ENCODE results near the gene RAB5A.
"Not testable (repeated sequence)": the region's sequence is repeated elsewhere in the genome, so short reads cannot be mapped to it uniquely, and the experiment has no call there.

Gene RAB5A

DNA sequence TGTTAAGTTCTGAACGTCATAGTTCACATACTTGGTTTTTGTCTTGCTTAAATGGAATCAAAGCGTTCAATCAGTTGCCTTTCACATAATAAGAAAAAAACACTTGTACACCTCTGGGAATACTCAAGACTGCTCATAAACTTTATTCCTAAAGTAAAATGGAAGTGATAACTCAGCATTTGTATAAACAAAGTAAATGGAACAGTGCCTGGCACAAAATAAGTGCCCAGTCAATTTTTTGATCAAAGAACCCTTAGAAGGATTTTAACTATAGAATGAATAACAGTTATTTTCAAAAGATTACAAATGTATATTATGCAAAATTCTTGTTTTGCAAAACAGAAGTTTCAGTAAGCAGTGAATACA is 1.3 kb downstream of the RAB5A start:
- DNase-seq (ENCODE audit: low spot score): no peak

DNA sequence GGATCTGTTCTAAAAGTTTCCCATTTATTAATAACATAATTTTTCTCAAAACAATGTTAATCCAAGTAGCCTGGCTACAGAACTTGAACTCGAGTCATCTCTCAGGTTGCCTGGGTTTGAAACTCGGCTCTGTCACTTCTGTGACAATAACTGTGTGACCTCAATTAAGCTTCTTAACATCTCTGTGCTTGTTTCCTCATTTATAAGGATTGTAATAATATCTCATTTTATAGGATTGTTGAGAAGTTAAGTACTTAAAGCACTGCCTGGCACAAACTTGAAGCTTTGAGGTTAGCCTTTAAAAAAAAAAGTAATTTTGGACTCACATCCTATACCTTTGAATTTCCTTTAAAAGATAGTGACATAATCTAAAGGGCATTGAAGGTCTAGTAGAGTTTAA is 3.4 kb downstream of the RAB5A start:
- no peak for DNase-seq (ENCODE audit: low spot score)

DNA sequence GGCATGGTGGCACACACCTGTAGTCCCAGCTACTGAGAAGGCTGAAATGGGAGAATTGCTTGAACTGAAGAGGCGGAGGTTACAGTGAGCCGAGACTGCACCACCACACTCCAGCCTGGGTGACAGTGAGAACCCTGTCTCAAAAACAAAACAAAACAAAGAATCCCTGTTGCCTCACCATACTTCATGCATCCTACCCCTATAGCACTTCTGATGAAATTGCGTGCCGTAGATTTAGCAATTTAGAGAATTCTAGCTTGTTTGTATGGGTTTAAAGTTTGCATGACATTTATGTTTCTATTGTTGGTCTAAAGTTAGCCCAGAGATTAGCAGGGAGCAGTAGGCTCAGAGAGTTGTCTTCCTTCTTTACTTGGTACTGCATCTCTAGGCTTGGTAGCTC is 7.8 kb downstream of the RAB5A start:
- no peak for DNase-seq (ENCODE audit: low spot score)

DNA sequence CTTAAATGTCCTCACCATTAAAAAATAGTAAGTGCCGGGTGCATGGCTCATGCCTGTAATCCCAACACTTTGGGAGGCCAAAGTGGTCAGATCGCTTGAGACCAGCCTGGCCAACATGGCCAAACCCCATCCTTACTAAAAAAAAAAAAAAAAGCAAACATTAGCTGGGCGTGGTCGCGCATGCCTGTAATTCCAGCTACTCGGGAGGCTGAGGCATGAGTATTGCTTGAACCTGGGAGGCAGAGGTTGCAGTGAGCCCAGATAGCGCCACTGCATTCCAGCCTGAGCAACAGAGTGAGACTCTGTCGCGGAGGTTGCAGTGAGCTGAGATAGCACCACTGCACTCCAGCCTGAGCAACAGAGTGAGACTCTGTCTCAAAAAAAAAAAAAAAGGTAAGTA is 10.5 kb downstream of the RAB5A start:
- not testable (repeated sequence) for DNase-seq (ENCODE audit: low spot score)

DNA sequence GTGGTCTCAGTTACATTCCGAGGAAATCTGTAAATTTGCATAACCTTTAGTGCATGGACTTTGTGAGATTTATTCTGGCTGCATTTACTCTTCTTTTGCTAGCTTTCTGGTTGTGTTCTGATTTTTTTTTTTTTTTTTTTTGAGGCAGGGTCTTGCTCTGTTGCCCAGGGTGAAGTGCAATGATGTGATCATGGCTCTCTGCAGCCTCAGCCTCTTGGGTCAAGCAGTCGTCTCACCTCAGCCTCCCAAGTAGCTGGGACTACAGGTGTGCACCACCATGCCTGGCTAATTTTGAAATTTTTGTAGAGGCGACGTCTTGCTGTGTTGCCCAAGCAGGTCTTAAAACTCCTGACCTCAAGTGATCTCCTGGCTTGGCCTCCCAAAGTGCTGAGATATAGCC is 12.6 kb downstream of the RAB5A start:
- no peak for DNase-seq (ENCODE audit: low spot score)

DNA sequence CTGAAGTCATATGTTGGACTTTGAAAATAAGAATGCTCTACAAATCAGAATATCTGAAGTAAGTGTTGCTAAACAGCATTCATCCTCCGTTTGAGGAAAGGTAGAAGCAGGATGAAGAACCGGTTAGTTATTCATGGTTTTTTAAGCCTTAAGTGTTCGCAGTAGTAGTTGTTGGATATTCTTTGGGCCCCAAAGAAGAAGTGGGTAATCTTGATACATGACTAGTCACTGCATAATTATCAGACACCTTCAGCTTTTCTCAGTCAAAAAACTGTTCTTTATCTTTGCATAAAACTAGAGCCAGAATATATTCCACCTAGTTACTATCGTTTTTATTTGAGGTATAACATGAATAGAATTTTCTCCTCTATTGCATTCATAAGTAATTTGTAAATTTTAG is 13.8 kb downstream of the RAB5A start:
- DNase-seq (ENCODE audit: low spot score): no peak

DNA sequence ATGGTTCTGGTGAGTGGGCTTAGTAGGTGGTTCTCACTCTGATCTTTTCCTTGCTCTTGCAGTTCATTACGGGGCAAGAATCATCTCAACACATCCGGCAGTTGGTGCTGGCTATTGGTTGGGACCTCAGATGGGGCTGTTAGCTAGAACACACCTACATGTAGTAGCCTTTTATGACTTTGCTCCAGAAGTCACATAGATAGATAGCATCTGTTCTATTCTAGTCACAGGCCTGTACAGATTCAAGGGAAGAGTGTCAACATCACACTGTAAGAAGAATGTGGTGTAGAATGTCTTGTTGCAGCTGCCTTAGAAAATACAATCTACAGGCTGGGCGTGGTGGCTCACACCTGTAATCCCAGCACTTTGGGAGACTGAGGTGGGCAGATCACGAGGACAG is 15.1 kb downstream of the RAB5A start:
- DNase-seq (ENCODE audit: low spot score): no peak

DNA sequence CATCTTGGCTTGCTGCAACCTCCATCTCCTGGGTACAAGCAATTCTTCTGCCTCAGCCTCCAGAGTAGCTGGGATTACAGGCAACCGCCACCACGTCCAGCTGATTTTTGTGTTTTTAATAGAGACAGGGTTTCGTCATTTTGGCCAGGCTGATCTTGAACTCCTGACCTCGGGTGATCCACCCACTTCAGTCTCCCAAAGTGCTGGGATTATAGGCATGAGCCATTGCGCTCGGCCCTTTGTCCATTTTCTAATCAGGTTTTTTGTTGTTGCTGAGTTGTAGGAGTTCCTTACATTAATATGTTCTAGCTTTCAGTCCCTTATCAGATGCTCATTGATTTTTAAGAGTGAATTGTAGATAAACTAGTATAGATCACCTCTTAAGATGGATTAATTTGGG is 20.3 kb downstream of the RAB5A start:
- no peak for DNase-seq (ENCODE audit: low spot score)

DNA sequence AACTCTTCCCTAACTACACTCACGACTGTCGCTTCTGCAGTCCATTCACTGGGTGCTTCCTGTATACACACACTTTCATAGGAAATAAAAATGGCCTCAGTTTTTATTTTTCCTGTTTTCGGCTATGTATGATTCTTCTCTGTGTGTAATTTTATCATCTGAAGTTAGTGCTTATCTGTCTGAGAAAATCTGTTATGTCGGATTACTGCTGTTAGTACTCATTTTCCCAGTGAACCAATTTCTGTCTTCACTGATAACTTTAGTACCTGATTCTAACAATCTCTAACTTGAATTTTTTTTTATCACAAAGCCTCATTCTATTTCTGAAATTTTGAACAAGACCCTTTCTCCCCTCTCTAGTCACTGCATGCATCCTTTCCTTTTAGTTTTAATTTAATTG is 20.9 kb downstream of the RAB5A start:
- DNase-seq (ENCODE audit: low spot score): no peak

DNA sequence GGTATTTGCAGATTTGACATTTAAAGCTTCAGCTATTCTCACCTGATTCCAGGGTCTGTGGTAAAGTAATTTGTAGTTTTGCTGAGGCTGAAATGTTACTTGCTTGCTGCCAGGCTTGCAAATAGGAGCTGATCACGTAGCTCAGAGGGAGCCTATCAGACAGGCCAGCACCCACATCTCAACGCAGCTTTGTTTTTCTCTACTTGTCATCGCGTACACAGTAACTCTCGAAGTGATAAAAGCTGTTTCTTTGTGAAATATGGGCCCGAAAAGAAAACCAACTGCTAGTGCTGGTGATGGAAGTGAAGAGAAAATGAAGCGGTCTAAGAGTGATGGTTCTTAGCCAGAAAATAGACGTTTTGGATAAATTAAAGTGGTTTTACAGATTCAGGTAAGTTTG is 23.4 kb downstream of the RAB5A start:
- no peak for DNase-seq (ENCODE audit: low spot score)

DNA sequence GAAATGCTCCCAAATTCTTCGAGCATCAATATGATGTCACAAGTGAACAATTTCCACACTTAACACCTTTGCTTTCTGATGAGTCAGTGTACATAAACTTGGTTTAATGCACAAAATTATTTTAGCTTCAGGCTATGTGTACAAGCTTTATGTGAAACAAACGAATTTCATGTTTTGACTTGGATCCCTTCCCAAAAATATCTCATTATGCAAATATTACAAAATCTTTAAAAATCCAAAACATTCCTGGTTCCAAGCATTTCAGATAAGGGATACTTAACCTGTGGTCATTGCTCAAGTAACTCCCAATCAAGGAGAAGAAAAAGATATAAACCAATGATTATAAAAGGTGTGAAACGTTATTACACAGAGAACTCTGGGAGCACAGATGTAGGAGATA is 25.2 kb downstream of the RAB5A start:
- no peak for DNase-seq (ENCODE audit: low spot score)

DNA sequence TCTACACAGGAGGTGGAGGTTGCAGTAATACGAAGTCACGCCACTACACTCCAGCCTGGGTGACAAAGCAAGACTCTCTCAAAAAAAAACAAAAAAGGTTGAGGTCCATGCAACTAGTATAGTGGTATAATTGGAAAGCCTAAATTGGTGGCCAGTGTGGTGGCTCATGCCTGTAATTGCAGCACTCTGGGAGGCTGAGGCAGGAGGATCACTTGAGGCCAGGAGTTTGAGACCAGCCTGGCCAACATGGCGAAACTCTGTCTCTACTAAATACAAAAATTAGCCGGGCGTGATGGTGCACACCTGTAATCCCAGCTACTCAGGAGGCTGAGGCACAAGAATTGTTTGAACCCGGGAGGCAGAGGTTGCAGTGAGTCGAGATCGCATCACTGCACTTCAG is 42.0 kb downstream of the RAB5A start:
- DNase-seq (ENCODE audit: low spot score): not testable (repeated sequence)

DNA sequence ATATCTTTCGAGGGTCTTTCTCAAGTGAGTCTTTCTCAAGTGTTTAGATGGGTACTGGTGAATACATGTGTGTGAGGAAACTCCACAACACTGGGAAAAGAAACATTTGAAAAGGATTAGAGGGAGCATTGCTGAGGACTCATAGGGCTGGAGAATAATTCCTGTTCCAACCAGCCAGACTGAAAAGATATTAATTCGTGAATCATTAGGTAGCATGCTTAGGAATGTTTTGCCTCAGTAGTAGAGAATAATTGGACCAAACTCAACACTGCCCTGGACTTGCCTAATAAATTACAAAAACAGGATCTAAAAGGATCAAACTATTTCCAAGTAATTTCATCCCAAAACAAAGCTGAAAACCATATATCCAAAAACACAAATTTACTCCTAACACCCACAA is 47.9 kb downstream of the RAB5A start:
- DNase-seq (ENCODE audit: low spot score): no peak

DNA sequence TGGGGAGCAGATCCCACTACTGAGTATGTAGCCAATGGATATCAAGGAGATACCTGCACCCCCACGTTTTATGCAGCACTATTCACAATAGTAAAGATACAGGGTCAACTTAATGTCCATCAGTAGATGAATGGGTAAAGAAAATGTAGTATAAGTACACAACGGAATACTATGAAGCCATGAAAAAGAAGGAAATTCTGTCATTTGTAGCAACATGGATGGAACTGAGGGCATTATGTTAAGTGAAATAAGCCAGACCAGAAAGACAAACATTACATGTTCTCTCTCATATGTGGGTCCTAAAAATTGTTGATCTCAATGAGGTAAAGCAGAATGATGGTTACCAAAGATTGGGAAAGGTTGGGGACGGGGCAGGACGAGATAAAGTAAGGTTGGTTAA is 50.6 kb downstream of the RAB5A start:
- no peak for DNase-seq (ENCODE audit: low spot score)

DNA sequence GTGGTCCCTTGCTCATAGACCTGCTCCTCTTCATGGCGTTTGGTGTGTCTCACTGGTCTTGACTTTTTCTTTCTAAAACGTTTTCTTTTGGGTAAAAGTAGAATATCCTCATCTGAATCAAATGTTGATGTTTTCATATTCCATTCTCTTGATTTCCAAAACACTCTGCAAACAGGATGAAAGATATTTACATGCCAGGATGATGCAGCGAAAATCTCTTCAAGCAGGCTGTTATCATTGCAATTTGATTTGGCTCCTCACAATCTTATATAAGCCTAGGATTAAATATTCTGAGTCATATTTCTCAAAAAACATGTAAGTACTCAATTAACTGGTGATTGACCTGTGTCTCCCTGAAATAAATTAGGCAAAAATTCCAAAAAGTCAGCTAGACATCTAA is 55.0 kb downstream of the RAB5A start:
- no peak for DNase-seq (ENCODE audit: low spot score)

DNA sequence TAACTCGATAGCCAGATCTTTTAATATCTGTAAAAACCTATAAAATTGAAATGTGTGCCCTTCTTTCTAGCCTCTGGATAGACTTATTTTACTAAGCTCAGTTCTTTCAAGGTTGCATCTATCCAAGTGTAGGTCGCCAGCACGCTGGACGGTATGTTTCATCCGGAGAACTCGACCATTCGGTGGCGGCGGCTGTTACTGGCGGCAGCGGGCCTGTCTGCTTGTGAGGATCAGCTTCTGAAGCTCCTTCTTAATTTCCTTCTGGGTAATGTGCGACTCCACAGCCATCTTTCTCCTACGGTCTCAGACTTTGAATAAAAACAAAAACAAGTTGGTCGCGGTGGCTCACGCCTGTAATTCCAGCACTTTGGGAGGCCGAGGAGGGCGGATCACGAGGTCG is 61.1 kb downstream of the RAB5A start:
- no peak for DNase-seq (ENCODE audit: low spot score)

DNA sequence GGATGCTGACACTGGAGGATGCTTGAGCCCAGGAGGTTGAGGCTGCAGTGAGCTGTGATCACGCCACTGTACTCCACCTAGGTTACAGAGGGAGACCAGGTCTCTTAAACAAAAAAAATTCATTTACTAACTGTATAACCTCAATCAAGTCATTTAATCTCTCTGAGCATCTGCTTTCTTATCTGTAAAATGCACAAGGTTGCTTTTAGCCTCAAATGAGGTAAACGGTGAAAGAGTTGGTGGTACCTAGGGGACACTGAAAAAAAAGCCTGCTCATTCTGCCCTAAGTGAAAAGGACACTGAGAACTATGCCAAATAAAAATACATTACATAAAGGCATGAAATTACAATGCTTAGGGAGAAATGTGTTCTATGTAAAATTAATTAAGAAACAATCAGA is 61.7 kb downstream of the RAB5A start:
- DNase-seq (ENCODE audit: low spot score): no peak

DNA sequence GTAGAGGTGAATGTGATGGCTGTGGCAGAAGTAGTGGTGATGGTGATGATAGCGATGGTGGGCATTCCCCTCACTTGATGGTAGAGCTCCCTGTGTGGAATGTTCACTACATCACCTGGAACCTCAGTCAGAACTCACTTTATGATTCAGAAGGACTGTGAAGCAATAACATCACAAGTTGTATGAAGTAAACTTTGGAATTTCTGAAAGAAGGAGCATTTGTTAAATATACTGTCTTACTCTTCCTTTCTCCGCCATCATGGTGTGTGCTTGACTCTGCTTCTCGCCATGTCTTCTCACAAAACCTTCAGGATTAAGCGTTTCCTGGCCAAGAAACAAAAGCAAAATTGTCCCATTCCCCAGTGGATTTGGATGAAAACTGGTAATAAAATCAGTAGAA is 65.3 kb downstream of the RAB5A start, which contains the start of gene PP2D1:
Gene PP2D1 (minus strand): TSS at position 101 of the 400 bp plus-strand sequence. CDS start 192 bp downstream, outside the sequence.
- DNase-seq (ENCODE audit: low spot score): no peak

DNA sequence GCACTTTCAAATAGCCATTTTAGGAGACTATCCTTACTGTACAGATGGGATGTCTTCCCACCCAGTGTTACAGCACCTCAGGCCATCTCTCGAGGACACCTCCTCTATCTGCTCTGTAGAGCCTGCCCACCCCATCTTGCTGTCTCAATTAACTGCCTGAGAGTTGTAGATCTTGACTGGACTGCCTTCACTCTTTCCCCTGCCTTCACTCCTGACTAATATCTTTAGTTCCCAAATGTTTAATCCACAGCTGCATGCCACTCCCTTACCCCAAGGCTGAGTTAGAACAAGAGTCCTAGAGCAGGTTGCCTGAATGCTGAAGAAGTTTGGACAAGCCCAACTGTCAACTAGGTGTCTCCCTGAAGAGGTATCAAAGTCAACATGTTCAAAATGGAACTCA is 66.5 kb downstream of the RAB5A start:
- no peak for DNase-seq (ENCODE audit: low spot score)

DNA sequence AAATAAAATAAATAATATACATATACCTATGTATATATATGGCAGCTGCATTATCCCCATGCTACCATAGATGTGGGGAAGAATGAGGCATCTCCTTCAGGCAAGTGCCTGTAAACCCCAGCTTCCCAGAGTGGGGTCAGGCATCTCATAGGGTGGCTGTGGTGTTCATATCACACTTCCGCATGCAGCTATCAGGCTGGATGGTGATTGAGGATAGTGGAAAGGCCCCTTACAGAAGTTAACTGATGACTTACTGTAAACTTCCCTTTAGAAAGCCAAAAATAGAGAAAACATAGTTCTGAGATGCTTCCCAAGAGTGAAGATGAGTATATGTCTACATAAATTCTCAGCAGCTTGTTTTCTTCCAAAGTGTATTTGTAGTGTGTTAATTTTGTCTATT is 68.6 kb downstream of the RAB5A start:
- DNase-seq (ENCODE audit: low spot score): no peak

DNA sequence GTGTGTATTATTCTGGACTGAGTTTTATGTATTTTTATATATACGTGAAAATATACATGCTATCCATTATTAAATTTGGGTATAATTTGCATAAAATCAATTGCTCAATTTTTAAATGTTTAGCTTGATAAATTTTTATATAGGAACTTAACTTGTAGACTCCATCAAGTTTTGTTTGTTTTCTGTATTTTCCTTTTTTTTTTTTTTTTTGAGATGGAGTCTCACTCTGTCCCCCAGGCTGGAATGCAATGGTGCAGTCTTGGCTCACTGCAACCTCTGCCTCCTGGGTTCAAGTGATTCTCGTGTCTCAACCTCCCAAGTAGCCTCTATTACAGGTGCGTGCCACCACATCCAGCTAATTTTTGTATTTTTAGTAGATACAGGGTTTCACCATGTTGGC is 69.2 kb downstream of the RAB5A start:
- DNase-seq (ENCODE audit: low spot score): not testable (repeated sequence)

DNA sequence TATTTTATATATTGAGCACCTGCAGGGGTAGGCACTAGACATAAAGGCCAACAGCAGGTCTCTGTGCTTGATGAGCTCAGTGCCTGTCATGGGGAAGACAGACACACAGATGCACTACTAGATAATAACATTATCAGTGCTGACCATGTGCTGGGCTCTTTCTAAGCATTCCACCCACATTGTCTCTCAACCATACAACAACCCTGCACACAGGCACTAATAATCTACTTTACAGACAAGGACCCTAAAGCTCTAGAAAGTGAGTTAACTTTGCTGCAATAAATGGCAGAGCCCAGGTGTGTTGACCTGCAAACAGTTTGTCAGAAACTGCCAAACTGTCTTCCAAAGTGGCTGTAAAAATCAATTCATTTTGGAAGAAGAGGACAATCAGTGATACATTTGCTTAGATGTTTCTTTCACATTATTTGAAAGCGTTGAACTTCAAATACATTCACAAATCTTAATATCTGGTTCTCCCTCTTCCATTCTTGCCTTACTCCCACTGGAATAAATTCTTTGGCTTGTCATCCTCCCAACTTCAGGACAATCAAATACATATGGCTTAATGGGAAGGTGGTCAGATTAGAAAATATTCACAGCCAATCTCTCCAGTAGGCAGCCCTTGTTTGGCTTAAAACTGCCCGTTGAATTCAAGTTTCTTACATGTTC is 76.2 kb downstream of the RAB5A start:
- DNase-seq (ENCODE audit: low spot score): no peak

DNA sequence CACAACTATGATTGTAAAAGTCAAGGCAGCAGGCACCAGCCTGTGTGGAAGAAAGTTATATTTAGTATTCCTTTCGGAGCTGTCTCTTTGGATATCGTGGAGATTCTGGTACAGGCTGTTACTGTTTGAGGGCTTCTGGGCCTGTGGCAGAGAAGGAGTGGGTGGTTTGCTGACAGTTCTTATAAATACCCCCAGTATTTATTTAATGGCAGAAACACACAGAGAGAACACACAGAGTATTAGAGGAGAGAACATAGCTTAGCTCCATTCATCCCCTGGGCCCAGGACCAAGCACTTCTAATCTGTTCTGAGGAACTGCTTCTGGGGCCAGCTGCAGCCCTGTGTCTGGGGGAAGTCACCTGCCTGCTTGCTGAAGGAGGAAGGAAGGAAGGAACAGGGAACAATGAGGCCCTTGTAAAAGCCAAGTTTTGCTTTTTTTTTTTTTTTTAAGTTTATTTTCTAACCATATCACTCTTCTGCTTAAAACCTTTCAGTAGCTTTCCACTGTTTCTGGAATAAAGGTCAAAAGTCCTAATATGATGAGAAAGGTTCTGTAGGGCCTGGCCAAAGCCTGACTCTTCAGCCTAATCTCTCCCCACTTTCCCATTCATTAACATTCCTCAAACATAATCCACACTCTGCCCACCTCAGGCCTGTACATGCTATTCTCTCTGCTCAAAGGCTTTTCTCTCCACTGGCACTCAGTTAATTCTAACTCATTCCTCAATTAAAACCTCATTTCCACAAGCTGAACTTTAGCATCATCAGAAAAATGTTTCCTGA is 76.9 kb downstream of the RAB5A start:
- DNase-seq (ENCODE audit: low spot score): peak; percentile 69

DNA sequence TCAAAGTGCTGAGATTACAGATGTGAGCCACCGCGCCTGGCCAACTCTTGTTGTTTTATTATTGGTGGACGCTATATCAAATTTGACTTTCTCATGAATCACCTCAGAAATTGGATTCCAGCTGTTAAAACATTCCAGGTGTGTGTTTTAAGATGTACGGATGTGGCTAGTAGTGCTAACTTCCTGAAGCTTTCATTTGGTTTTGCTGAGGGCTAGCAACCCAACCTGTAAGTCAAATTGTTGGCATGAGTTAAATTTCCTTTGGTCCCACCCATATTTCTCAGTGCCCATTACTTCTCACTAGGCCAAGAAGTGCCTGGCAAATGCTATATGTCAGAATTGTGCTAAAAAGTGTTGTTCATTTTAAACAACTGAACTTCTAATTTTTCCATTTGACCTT is 80.2 kb downstream of the RAB5A start:
- DNase-seq (ENCODE audit: low spot score): no peak

All from globus pallidus (tissue), 1 donor.